Frontal cortex (tissue), 4 donors: ENCODE data around the gene MCF2L2. TPM values are rescaled to one million over a fixed set of nuclear protein-coding genes. Genes with fewer than 3 reads are reported as not detected.

Source experiments
- DNase-seq, 2 donors: peaks; one replicate each; pipeline ENCODE4 v3.0.0; 2012; ENCODE audit warnings: low spot score in 2 of 2
- FAIRE-seq: peaks from 2 replicates; lab custom pipeline; 2012; peaks lifted over from hg19 to GRCh38; lab: Jason Lieb, UNC
- total RNA-seq: library from RNA; depleted of rRNA; stranded (reverse); fragments of >200 nt; gene quantifications from one replicate; pipeline ENCODE4 v1.2.3, GENCODE V29; 2014
- donor health status: control.
- donor health status: control.
- donor health status: control.

Gene MCF2L2
- total RNA-seq, 1 donor from 2014 or later: 42.0 TPM

- DNase-seq (no peak), FAIRE-seq (no peak)
Measured at GRCh38 chr3:183277260-183277659, 151.2 kb downstream of the MCF2L2 start.

- no peak for DNase-seq
- no peak for FAIRE-seq
Measured at GRCh38 chr3:183275937-183276336, 152.5 kb downstream of the MCF2L2 start.

GRCh38 chr3:183275418-183275817, 153.0 kb downstream of the MCF2L2 start:
- FAIRE-seq (no peak), DNase-seq (no peak)

- DNase-seq (no peak), FAIRE-seq (no peak)
Measured at GRCh38 chr3:183274609-183275008, 153.8 kb downstream of the MCF2L2 start.

- FAIRE-seq (no peak), DNase-seq (no peak)
Measured at GRCh38 chr3:183272791-183273190, 155.6 kb downstream of the MCF2L2 start.

- no peak for FAIRE-seq
- DNase-seq: no peak
Measured at GRCh38 chr3:183272142-183272541, 156.3 kb downstream of the MCF2L2 start.

GRCh38 chr3:183270344-183270743, 158.1 kb downstream of the MCF2L2 start:
- FAIRE-seq: no peak
- DNase-seq: no peak

GRCh38 chr3:183269345-183269744, 159.1 kb downstream of the MCF2L2 start:
- DNase-seq (no peak), FAIRE-seq (no peak)

- no peak for FAIRE-seq
- no peak for DNase-seq
Measured at GRCh38 chr3:183268366-183268765, 160.1 kb downstream of the MCF2L2 start.

- FAIRE-seq (no peak), DNase-seq (no peak)
Measured at GRCh38 chr3:183267140-183267539, 161.3 kb downstream of the MCF2L2 start.

- FAIRE-seq (no peak), DNase-seq (no peak)
Measured at GRCh38 chr3:183266454-183266853, 162.0 kb downstream of the MCF2L2 start.

- DNase-seq (no peak), FAIRE-seq (no peak)
Measured at GRCh38 chr3:183265834-183266417, 162.5 kb downstream of the MCF2L2 start.

- DNase-seq: no peak
- no peak for FAIRE-seq
Measured at GRCh38 chr3:183265157-183265642, 163.2 kb downstream of the MCF2L2 start.

- DNase-seq (no peak), FAIRE-seq (no peak)
Measured at GRCh38 chr3:183264268-183264667, 164.2 kb downstream of the MCF2L2 start.

GRCh38 chr3:183262875-183263378, 165.5 kb downstream of the MCF2L2 start:
- no peak for DNase-seq
- no peak for FAIRE-seq

- no peak for FAIRE-seq
- no peak for DNase-seq
Measured at GRCh38 chr3:183261151-183261724, 167.2 kb downstream of the MCF2L2 start.

GRCh38 chr3:183260167-183260904, 168.1 kb downstream of the MCF2L2 start:
- DNase-seq (no peak), FAIRE-seq (no peak)

- FAIRE-seq (no peak), DNase-seq (no peak)
Measured at GRCh38 chr3:183259621-183260020, 168.8 kb downstream of the MCF2L2 start.

- FAIRE-seq: no peak
- DNase-seq: no peak
Measured at GRCh38 chr3:183259087-183259486, 169.3 kb downstream of the MCF2L2 start.

GRCh38 chr3:183255348-183255730, 173.1 kb downstream of the MCF2L2 start:
- no peak for FAIRE-seq
- no peak for DNase-seq
